Measurements from ENCODE around the gene MED13L.

MED13L gene

DNA sequence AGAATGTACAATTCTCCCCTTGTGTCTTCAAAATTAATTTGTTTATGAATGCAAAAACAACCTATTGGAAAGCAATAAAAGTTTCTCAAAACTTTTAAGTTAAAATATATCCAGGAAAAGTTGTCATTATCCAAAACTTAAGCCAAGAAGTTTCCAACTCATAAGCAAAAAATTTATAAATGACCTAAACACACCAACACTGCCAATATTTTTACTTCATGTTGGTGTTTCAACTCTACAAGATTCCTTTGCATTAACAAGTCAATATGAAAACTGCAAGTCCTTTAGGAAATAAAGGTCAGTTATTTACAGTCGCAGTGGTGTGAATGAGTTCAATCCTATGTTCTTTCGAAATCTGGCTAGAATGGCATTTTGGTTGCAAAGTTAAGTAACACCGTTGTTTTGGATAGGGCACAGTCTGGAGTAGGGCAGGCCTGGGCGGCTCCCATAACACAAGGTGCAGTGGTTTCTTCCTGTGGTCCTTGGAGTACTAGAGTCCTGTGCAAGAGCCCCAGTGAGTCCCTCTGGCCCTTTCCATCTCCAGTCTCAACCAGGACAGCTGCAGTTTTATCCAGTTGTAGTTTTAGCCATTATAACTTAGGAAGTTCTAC lies 151.4 kb downstream of the MED13L start:
- no peaks in the 10 kb centered on the region for H3K9me2 ChIP-seq (replicated peaks; ENCODE audit: insufficient read depth, low read length)
- H3F3A ChIP-seq (ENCODE audit: insufficient read depth): 0 out of 2 replicates have a peak, but pooled peaks cover 5% of the 10 kb centered on the region
- no peak overlapping the region for H2AFZ ChIP-seq (ENCODE audit: low read depth, low read length, severe bottlenecking)
- no peak overlapping the region for H3K4me3 ChIP-seq (ENCODE audit: insufficient read depth, low read length, poor library complexity, severe bottlenecking)
- H3K79me2 ChIP-seq (ENCODE audit: insufficient read depth, low read length): no peaks in the 10 kb centered on the region
- no peaks in the 10 kb centered on the region for H3K9me3 ChIP-seq (ENCODE audit: insufficient read depth, low read length)
- peaks cover 28% of the 10 kb centered on the region; the same call in 1 of the 2 replicates for H4K20me1 ChIP-seq (ENCODE audit: low read depth, low read length)
- H3K27ac ChIP-seq (ENCODE audit: low read depth, low read length): no peak overlapping the region
- H3K27me3 ChIP-seq (ENCODE audit: low read length): no peaks in the 10 kb centered on the region
- no peak overlapping the region for H3K9ac ChIP-seq (ENCODE audit: low read length)
- H3K36me3 ChIP-seq (ENCODE audit: low read length): no peaks in the 10 kb centered on the region
- no peak overlapping the region for H3K4me2 ChIP-seq (ENCODE audit: low read depth, low read length, poor library complexity, severe bottlenecking)
- TF ChIP-seq, protein P1, sequence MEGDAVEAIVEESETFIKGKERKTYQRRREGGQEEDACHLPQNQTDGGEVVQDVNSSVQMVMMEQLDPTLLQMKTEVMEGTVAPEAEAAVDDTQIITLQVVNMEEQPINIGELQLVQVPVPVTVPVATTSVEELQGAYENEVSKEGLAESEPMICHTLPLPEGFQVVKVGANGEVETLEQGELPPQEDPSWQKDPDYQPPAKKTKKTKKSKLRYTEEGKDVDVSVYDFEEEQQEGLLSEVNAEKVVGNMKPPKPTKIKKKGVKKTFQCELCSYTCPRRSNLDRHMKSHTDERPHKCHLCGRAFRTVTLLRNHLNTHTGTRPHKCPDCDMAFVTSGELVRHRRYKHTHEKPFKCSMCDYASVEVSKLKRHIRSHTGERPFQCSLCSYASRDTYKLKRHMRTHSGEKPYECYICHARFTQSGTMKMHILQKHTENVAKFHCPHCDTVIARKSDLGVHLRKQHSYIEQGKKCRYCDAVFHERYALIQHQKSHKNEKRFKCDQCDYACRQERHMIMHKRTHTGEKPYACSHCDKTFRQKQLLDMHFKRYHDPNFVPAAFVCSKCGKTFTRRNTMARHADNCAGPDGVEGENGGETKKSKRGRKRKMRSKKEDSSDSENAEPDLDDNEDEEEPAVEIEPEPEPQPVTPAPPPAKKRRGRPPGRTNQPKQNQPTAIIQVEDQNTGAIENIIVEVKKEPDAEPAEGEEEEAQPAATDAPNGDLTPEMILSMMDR (IDR thresholded peaks at IDR 0.05; ENCODE audit: insufficient read depth, low read length, poor library complexity, severe bottlenecking): no peak
- no peak for TF ChIP-seq EZH2phosphoT487 (conservative IDR thresholded peaks at IDR 0.05; ENCODE audit: low read length)

DNA sequence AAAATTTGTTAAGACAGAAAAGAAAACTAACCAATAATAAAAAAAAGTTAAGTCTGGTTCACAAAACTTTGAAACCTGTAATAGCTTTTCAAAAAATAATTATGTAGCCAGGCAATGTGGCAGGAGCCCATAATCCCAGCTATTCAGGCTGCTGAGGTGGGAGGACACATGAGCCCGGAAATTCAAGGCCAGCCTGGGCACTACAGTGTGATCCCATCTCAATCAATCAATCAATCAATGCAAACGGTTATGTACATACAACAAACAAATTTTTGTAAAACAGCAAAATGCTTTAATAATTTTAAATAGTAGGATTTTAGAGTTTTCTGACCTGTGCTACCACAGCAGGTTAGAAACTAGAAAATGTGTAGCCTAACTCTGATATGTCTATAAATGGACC lies 152.4 kb downstream of the MED13L start:
- H3F3A ChIP-seq (ENCODE audit: insufficient read depth): 0 out of 2 replicates have a peak, but pooled peaks cover 5% of the 10 kb centered on the region
- H3K27ac ChIP-seq (ENCODE audit: low read depth, low read length): no peak overlapping the region

DNA sequence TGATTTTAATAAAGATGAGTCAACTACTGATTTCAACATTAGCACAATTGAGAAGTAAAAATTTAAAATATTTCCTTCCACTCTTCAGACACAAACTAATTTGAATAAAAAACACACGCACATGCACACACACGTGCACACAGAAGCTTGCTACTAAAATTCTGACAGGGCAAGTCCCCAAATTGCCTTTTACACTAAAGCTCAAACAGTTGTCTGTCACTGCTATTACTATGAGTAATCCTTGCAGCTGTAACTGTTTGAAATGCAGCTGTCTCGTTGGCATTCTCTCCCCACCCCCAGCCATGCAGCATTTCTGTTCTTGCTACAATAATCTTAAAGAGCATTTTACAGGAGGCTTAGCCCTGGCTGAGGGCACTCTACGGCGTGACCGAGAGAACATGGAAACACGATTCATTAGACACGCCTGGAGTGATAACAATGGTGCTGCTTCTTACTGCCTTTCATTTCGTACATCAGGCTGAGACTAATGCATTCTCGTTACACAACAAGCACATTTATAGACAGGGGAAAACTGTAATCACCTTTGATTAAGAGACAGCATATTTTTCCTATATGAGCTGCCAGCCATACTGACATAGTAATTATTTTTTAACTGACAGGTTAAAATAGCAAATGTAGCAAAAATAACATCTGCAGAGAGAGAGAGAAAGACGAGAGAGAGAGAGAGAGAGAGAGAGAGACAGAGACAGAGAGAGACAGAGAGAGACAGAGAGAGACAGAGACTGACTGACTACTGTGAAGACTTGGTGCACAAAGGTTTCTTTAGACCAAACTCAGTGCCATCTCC lies 153.8 kb downstream of the MED13L start:
- Histone ChIP-seq H2AFZ (ENCODE audit: low read depth, low read length, severe bottlenecking) (no peak overlapping the region), H3K79me2 (ENCODE audit: insufficient read depth, low read length) (no peaks in the 10 kb centered on the region), H3K27ac (ENCODE audit: low read depth, low read length) (no peak overlapping the region), H3K4me2 (ENCODE audit: low read depth, low read length, poor library complexity, severe bottlenecking) (no peak overlapping the region), H3F3A (ENCODE audit: insufficient read depth) (0 out of 2 replicates have a peak, but pooled peaks cover 5% of the 10 kb centered on the region), H3K9me2 (replicated peaks; ENCODE audit: insufficient read depth, low read length) (no peaks in the 10 kb centered on the region), H4K20me1 (ENCODE audit: low read depth, low read length) (peaks cover 30% of the 10 kb centered on the region), H3K9me3 (ENCODE audit: insufficient read depth, low read length) (no peaks in the 10 kb centered on the region), H3K9ac (ENCODE audit: low read length) (no peak overlapping the region), H3K36me3 (ENCODE audit: low read length) (no peaks in the 10 kb centered on the region), H3K27me3 (ENCODE audit: low read length) (no peaks in the 10 kb centered on the region), H3K4me3 (ENCODE audit: insufficient read depth, low read length, poor library complexity, severe bottlenecking) (no peak overlapping the region)
- no peak for TF ChIP-seq EZH2phosphoT487 (conservative IDR thresholded peaks at IDR 0.05; ENCODE audit: low read length)
- TF ChIP-seq, protein P1 (IDR thresholded peaks at IDR 0.05; ENCODE audit: insufficient read depth, low read length, poor library complexity, severe bottlenecking): no peak

More for the DNA sequence above, 152.4 kb downstream of the MED13L start:
- Histone ChIP-seq H2AFZ (ENCODE audit: low read depth, low read length, severe bottlenecking) (no peak overlapping the region), H3K9ac (ENCODE audit: low read length) (no peak overlapping the region), H3K79me2 (ENCODE audit: insufficient read depth, low read length) (no peaks in the 10 kb centered on the region), H3K27me3 (ENCODE audit: low read length) (no peaks in the 10 kb centered on the region), H3K4me3 (ENCODE audit: insufficient read depth, low read length, poor library complexity, severe bottlenecking) (no peak overlapping the region), H3K4me2 (ENCODE audit: low read depth, low read length, poor library complexity, severe bottlenecking) (no peak overlapping the region), H4K20me1 (ENCODE audit: low read depth, low read length) (peaks cover 37% of the 10 kb centered on the region), H3K36me3 (ENCODE audit: low read length) (no peaks in the 10 kb centered on the region), H3K9me3 (ENCODE audit: insufficient read depth, low read length) (no peaks in the 10 kb centered on the region), H3K9me2 (replicated peaks; ENCODE audit: insufficient read depth, low read length) (no peaks in the 10 kb centered on the region)
- TF ChIP-seq EZH2phosphoT487 (conservative IDR thresholded peaks at IDR 0.05; ENCODE audit: low read length): no peak
- TF ChIP-seq, protein P1 (IDR thresholded peaks at IDR 0.05; ENCODE audit: insufficient read depth, low read length, poor library complexity, severe bottlenecking): no peak

All from SU-DHL-6 (cell line).